Fibroblast of lung (primary cell): ENCODE data around the gene WRAP53. TPM values are rescaled to one million over a fixed set of nuclear protein-coding genes. Genes with fewer than 3 reads are reported as not detected.

Experiments
- DNase-seq, 2 donors: peaks; one replicate each; pipeline versions ENCODE4 v3.0.0 to v3.0.0-alpha.2; 2010; ENCODE audit warnings: low read depth in 2 of 2
- H2AFZ ChIP-seq: 2 replicates; pipeline ENCODE4 v1.5.1; 2012; ENCODE audit warnings: low read length, control low read depth, inconsistent platforms
- H3K27ac ChIP-seq: 2 replicates; pipeline ENCODE4 v1.5.1; 2011; ENCODE audit warnings: low read length, control low read depth; ENCODE audit not compliant: insufficient read depth
- H3K27me3 ChIP-seq: 2 replicates; pipeline ENCODE4 v1.5.1; 2011; ENCODE audit warnings: mild to moderate bottlenecking, low read length; ENCODE audit not compliant: control insufficient read depth, insufficient read depth
- H3K36me3 ChIP-seq: 2 replicates; pipeline ENCODE4 v1.5.1; 2011; ENCODE audit warnings: low read length; ENCODE audit not compliant: control insufficient read depth, insufficient read depth
- H3K4me1 ChIP-seq: 2 replicates; pipeline ENCODE4 v1.5.1; 2011; ENCODE audit warnings: low read length; ENCODE audit not compliant: control insufficient read depth, insufficient read depth; ENCODE audit errors: extremely low read depth
- H3K4me2 ChIP-seq: 2 replicates; pipeline ENCODE4 v1.5.1; 2011; ENCODE audit warnings: low read length, control low read depth; ENCODE audit not compliant: insufficient read depth; ENCODE audit errors: extremely low read depth
- H3K4me3 ChIP-seq, 4 experiments: fragments of 200-600 bp in 1 of 4; sonication (generic) in 1 of 4; replicated peaks in 1 of 4; 2 replicates each; pipeline ENCODE4 v1.5.1; 2011 to 2016; ENCODE audit warnings: low read length in 4 of 4, low read depth in 3 of 4, mild to moderate bottlenecking in 3 of 4, control low read depth in 2 of 4, inconsistent platforms in 1 of 4, mixed read lengths in 1 of 4; ENCODE audit not compliant: insufficient read depth in 1 of 4; ENCODE audit errors: control extremely low read depth in 1 of 4
- H3K79me2 ChIP-seq: 2 replicates; pipeline ENCODE4 v1.5.1; 2012; ENCODE audit warnings: mild to moderate bottlenecking, low read length, inconsistent platforms; ENCODE audit not compliant: control insufficient read depth, insufficient read depth
- H3K9ac ChIP-seq: 2 replicates; pipeline ENCODE4 v1.5.1; 2011; ENCODE audit warnings: mild to moderate bottlenecking, low read length, control low read depth; ENCODE audit not compliant: insufficient read depth
- H3K9me3 ChIP-seq: 2 replicates; pipeline ENCODE4 v1.5.1; 2012; ENCODE audit warnings: low read depth, low read length; ENCODE audit not compliant: control insufficient read depth, insufficient read depth
- H4K20me1 ChIP-seq: 2 replicates; pipeline ENCODE4 v1.5.1; 2011; ENCODE audit warnings: low read length; ENCODE audit not compliant: control insufficient read depth, insufficient read depth; ENCODE audit errors: extremely low read depth
- EZH2 ChIP-seq: IDR thresholded peaks from 2 replicates; pipeline ENCODE4 v1.5.1; 2012; ENCODE audit warnings: low read length, control low read depth, mild to moderate bottlenecking; ENCODE audit errors: missing control alignments
- polyA plus RNA-seq, 2 donors: library from polyadenylated mRNA; depleted of rRNA in 1 of 2; stranded (reverse) in 1 of 2; unstranded in 1 of 2; fragments of >200 nt; gene quantifications; 2 replicates each; pipeline ENCODE4 v1.2.1, GENCODE V29; 2011 to 2012; ENCODE audit warnings: missing spikeins in 1 of 2
- total RNA-seq: library from RNA; depleted of rRNA; stranded (reverse); fragments of >200 nt; gene quantifications from 2 replicates; pipeline ENCODE4 v1.2.1, GENCODE V29; 2014
- TF ChIP-seq, protein P1 (sequence below), 2 donors: IDR thresholded peaks in 1 of 2; conservative IDR thresholded peaks in 1 of 2; 1 replicate in 1 of 2; 2 replicates in 1 of 2; pipeline ENCODE4 v1.5.1; 2011 to 2012; ENCODE audit warnings: low read length in 2 of 2, control low read depth in 1 of 2, inconsistent platforms in 1 of 2, low read depth in 1 of 2, mild to moderate bottlenecking in 1 of 2

WRAP53 gene
- total and polyA plus RNA-seq, 2 donors (not counting 1 experiment from before 2014, with no cell fraction given): 3.0 to 3.1 TPM

DNA sequence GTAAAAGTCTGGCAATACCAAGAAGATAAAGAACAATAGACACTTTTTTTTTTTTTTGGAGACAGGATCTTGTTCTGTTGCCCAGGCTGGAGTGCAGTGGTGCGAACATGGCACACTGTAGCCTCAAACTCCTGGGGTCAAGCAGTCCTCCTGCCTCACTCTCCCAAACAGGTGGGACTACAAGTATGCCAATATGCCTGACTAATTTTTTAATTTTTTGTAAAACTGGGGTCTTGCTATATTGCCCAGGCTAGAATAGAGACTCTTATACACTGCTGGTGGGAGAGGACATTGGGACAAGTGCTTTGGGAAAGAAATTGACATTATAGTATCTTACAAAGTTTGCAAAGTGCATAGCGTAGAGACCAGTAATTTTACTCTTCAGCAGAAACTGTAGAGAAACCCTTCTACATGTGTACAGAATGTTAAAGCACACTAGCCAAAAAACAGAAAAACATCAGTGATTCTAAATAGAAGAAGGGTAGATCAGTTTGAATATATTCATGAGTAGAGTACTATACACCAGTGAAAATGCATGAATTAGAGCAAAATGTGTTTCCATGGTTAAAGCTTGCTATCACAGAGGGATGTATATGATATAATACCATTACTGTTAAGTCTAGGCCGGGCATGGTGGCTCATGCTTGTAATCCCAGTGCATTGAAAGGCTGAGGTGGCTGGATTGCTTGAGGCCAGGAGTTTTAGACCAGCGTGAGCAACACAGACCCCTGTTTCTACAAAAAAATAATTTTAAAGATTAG, 9.7 kb downstream of the WRAP53 start:
- H3K9me3 ChIP-seq: no peaks in the 10 kb centered on the region
- no peaks in the 10 kb centered on the region for H4K20me1 ChIP-seq
- no peaks in the 10 kb centered on the region for H3K79me2 ChIP-seq
- H3K9ac ChIP-seq: no peak overlapping the region
- H3K27me3 ChIP-seq: no peaks in the 10 kb centered on the region
- no peak overlapping the region for H2AFZ ChIP-seq
- DNase-seq: no peak
- H3K4me3 ChIP-seq: no peak overlapping the region
- H3K36me3 ChIP-seq: peaks cover 4% of the 10 kb centered on the region
- no peak overlapping the region for H3K4me2 ChIP-seq
- no peak for TF ChIP-seq EZH2
- TF ChIP-seq, protein P1, sequence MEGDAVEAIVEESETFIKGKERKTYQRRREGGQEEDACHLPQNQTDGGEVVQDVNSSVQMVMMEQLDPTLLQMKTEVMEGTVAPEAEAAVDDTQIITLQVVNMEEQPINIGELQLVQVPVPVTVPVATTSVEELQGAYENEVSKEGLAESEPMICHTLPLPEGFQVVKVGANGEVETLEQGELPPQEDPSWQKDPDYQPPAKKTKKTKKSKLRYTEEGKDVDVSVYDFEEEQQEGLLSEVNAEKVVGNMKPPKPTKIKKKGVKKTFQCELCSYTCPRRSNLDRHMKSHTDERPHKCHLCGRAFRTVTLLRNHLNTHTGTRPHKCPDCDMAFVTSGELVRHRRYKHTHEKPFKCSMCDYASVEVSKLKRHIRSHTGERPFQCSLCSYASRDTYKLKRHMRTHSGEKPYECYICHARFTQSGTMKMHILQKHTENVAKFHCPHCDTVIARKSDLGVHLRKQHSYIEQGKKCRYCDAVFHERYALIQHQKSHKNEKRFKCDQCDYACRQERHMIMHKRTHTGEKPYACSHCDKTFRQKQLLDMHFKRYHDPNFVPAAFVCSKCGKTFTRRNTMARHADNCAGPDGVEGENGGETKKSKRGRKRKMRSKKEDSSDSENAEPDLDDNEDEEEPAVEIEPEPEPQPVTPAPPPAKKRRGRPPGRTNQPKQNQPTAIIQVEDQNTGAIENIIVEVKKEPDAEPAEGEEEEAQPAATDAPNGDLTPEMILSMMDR (conservative IDR thresholded peaks at IDR 0.05 in 1 of 2, IDR thresholded peaks at IDR 0.05 in 1 of 2; ENCODE audit: low read depth in 1 of 2, low read length in 2 of 2): no peak
- no peak overlapping the region for H3K27ac ChIP-seq
- no peaks in the 10 kb centered on the region for H3K4me1 ChIP-seq

DNA sequence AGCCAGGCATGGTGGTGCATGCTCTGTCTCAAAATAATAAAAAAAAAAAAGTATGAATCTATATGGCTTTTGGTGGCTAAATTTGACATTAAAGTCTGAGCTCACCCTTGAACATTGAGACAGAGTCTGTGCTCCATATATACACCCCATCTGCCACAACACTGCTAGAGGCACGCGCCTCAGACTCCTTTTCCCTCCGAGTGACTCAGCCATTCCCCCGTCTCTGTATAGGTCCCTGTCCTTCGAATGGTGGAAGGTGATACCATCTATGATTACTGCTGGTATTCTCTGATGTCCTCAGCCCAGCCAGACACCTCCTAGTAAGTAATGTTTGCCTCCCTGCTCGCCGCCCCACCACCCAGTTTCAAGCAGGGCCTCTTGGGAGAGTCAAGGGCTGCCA, 12.2 kb downstream of the WRAP53 start:
- Histone ChIP-seq H3K27me3 (peaks cover 11% of the 10 kb centered on the region), H2AFZ (no peak overlapping the region), H3K4me1 (peaks cover 4% of the 10 kb centered on the region), H3K9ac (no peak overlapping the region), H3K4me2 (no peak overlapping the region), H3K27ac (no peak overlapping the region), H3K4me3 (no peak overlapping the region), H3K9me3 (no peaks in the 10 kb centered on the region), H3K79me2 (no peaks in the 10 kb centered on the region), H3K36me3 (peaks cover 4% of the 10 kb centered on the region), H4K20me1 (no peaks in the 10 kb centered on the region)
- no peak for DNase-seq
- TF ChIP-seq, protein P1 (conservative IDR thresholded peaks at IDR 0.05 in 1 of 2, IDR thresholded peaks at IDR 0.05 in 1 of 2; ENCODE audit: low read depth in 1 of 2, low read length in 2 of 2): no peak
- TF ChIP-seq EZH2: no peak

DNA sequence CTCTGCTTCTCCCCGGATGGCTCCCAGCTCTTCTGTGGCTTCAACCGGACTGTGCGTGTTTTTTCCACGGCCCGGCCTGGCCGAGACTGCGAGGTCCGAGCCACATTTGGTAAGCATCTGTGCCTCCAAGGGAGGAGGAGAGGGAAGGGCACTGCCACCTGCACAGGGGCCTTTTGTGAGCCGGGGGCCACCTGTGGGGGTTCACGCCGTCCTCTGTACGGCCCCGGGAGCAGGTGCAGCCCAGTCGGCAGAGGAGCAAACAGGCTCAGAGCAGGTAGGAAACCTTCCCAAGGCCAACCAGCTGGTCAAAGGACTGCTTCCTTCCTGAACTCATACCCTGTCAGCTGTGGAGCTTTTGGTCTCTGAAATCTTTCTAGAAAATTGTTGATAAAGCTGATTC, 13.4 kb downstream of the WRAP53 start:
- no peak overlapping the region for H3K4me2 ChIP-seq

More for the DNA sequence above, 13.4 kb downstream of the WRAP53 start:
- Histone ChIP-seq H3K27me3 (peaks cover 23% of the 10 kb centered on the region), H3K9ac (no peak overlapping the region), H3K79me2 (no peaks in the 10 kb centered on the region), H2AFZ (no peak overlapping the region), H4K20me1 (no peaks in the 10 kb centered on the region), H3K4me3 (no peak overlapping the region), H3K27ac (no peak overlapping the region), H3K9me3 (no peaks in the 10 kb centered on the region), H3K36me3 (peaks cover 2% of the 10 kb centered on the region), H3K4me1 (peaks cover 4% of the 10 kb centered on the region)
- no peak for TF ChIP-seq EZH2
- TF ChIP-seq, protein P1 (conservative IDR thresholded peaks at IDR 0.05 in 1 of 2, IDR thresholded peaks at IDR 0.05 in 1 of 2; ENCODE audit: low read depth in 1 of 2, low read length in 2 of 2): no peak
- no peak for DNase-seq
